Immature natural killer cell (primary cell): Measurements from ENCODE around the gene RGS6. TPM values are rescaled to one million over a fixed set of nuclear protein-coding genes. Genes with fewer than 3 reads are reported as not detected.

Experiments
- DNase-seq, 3 donors: peaks; one replicate each; pipeline ENCODE4 v3.0.0; 2022; ENCODE audit warnings: mixed read lengths in 1 of 3
- H3K27ac Mint-ChIP-seq, 6 donors: one replicate each; pipeline ENCODE4 v1.8.0; 2020; ENCODE audit warnings: mixed read lengths in 6 of 6, mild to moderate bottlenecking in 5 of 6, inconsistent platforms in 4 of 6, moderate library complexity in 3 of 6
- H3K27me3 Mint-ChIP-seq, 3 donors: one replicate each; pipeline ENCODE4 v1.8.0; 2020 to 2021; ENCODE audit warnings: low read depth in 3 of 3, mild to moderate bottlenecking in 3 of 3, mixed read lengths in 3 of 3, moderate library complexity in 3 of 3, inconsistent platforms in 1 of 3
- H3K36me3 Mint-ChIP-seq, 3 donors: one replicate each; pipeline ENCODE4 v1.8.0; 2020; ENCODE audit warnings: mixed read lengths in 3 of 3, inconsistent platforms in 2 of 3, mild to moderate bottlenecking in 2 of 3
- H3K4me1 Mint-ChIP-seq, 2 donors: one replicate each; pipeline ENCODE4 v1.8.0; 2020; ENCODE audit warnings: inconsistent platforms in 2 of 2, mild to moderate bottlenecking in 2 of 2, mixed read lengths in 2 of 2, moderate library complexity in 1 of 2
- H3K4me3 Mint-ChIP-seq, 5 donors: one replicate each; pipeline ENCODE4 v1.8.0; 2020; ENCODE audit warnings: mild to moderate bottlenecking in 5 of 5, mixed read lengths in 5 of 5, inconsistent platforms in 3 of 5, moderate library complexity in 3 of 5
- H3K9me3 Mint-ChIP-seq, 6 donors: one replicate each; pipeline ENCODE4 v1.8.0; 2020; ENCODE audit warnings: mild to moderate bottlenecking in 6 of 6, mixed read lengths in 6 of 6, inconsistent platforms in 4 of 6, moderate library complexity in 3 of 6
- polyA plus RNA-seq, 3 donors: library from polyadenylated mRNA; unstranded; fragments of 300-500 nt; fragmentation: Illumina TruSeq; gene quantifications; one replicate each; pipeline ENCODE4 v1.2.3, GENCODE V29; 2021

Gene RGS6
- polyA plus RNA-seq, 3 donors from 2014 or later, result 0.34 to 0.37 TPM; not detected in 1

DNA sequence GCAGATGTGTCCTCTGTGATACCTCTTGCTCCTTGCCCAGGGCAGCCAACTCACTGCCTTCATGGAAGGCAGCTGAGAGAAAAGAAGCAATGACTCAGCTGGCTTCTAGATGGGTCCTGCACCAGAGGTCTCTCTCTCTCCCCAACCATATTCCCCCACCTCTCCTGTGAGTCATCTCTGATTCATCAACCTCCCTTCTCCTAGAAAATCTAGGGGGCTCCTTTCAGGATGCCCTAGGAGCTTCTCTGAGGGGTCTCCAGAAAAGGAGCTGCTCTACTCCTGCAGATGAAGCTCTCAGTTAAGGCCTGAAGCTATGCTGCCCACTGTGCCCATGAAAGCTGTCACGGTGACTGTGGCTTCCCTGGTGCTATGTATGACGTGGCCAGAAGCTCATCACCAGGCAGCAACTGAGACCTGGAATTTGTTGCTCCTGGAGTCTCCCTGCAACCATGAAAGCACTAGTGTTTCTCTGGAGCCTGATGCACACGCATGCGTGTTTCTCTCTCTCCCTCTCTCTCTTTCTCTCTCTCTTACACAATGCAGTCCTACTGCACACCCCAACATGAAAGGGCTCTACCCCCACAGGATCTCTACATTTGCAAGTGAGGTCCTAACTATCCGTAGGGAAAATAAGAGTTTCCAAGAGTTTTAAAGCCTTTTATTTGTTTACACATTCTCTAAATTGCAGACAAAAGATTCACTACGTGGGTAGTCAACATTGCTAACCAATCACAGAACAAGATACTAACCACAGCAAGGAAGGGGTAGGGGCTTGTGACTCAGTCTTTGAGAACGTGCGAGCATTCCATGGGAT, 676.4 kb downstream of the RGS6 start:
- H3K27me3 Mint-ChIP-seq, result peaks cover 34 to 41% (median 36%) of the 10 kb centered on the region in 3 donors
- H3K9me3 Mint-ChIP-seq, result peaks cover 0 to 4% (median 0%) of the 10 kb centered on the region in 6 donors
- H3K36me3 Mint-ChIP-seq, result peaks cover 0 to 4% (median 0%) of the 10 kb centered on the region in 3 donors
- no peak overlapping the region for H3K4me3 Mint-ChIP-seq
- H3K4me1 Mint-ChIP-seq, result no peaks in the 10 kb centered on the region
- no peak for DNase-seq
- H3K27ac Mint-ChIP-seq, result no peak overlapping the region

DNA sequence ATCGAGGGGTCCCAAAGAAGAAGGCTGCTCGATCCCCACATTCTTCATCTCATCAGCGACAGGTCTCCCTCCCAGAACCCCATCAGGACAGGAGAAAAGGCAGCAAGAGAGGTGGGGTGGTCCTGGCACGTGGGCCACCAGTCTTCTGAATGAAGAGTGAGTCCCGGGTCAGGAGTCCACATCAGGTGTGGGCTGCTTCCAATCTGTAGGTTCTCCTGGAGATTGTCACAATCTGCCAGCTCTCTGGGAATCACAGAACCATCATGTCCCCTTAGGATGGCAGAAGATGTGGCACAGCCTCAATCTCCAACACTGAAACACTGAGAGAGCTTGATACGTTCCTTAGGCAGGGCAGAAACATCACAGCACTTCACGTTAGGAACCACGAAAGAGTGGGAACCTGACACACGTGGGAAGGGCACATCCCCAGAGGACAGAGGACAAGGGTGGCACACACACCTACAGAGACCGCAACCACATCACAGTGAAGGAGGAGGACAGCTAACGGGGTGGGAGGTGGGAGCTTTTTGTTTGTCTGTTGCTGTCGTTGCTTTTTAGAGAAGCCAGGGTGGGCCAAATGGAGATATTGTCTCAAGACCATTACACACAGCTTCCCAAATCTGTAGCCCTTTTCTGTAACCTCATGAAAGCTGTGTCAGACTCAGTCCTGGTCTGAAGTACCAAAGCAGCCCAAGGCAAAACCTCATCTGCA, 677.1 kb downstream of the RGS6 start:
- no peak overlapping the region for H3K4me3 Mint-ChIP-seq
- peaks cover 0 to 4% (median 0%) of the 10 kb centered on the region in 3 donors for H3K36me3 Mint-ChIP-seq
- no peak overlapping the region for H3K27ac Mint-ChIP-seq
- peaks cover 31 to 40% (median 36%) of the 10 kb centered on the region in 3 donors for H3K27me3 Mint-ChIP-seq
- H3K4me1 Mint-ChIP-seq, result no peaks in the 10 kb centered on the region
- no peak for DNase-seq
- H3K9me3 Mint-ChIP-seq, result peaks cover 0 to 3% (median 0%) of the 10 kb centered on the region in 6 donors

DNA sequence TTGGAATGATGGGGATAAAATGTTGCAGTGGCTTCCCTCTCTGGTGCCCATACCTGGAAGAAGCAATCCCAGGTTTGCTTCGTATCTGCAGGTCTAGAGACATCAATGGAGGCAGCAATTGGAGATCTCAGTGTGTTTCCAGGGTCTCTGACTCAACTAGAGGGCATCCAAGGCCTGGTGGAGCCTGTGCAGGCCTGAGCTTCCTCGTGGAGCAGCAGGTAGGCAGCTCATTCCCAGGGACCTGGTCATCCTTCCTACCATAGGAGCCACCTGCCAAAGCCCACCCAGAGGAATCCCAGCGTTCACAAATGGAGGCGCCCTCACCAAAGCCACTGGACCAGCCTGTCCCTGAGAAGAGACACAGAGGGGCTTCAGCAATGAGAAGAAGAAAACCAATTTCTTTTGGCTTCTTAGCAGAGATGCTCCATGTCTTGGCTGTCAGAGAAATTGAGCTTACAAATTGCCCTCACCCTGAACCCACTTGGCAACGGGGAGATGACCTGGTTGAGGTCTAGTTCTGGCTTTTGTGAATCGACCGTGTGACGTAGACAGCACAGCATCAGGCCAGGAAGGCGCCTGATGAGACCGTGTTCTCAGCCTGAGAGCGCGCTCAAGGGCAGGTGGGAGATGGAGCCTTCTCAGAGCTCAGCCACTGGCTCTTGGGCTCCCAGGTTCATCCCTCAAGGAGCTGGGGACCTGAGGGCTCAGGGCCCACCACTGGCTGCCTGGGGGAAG, 678.0 kb downstream of the RGS6 start:
- Mint-ChIP-seq H3K27me3 (peaks cover 29 to 36% (median 33%) of the 10 kb centered on the region in 3 donors), H3K9me3 (peaks cover 0 to 3% (median 0%) of the 10 kb centered on the region in 6 donors), H3K27ac (no peak overlapping the region), H3K4me1 (no peaks in the 10 kb centered on the region), H3K4me3 (no peak overlapping the region), H3K36me3 (peaks cover 0 to 4% (median 0%) of the 10 kb centered on the region in 3 donors)
- DNase-seq, result no peak

DNA sequence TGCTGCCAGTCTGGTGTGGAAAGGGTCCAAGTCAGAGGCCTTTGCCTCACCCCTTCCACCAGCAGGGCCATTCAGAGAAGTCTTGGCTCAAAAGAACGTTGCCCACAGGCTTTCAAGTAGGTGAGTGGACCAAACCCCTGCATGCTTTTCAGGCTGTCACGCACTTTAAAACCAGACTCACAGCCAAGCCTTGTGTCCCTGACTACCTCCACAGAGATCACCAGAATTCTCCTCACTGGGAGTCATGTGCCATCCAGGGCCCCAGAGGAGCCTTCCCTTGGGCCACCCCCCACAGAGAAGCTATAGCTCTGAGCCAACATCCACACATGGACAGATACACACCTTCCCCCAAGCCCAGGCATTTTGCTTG, 678.6 kb downstream of the RGS6 start:
- no peak for DNase-seq
- H3K4me1 Mint-ChIP-seq, result no peaks in the 10 kb centered on the region
- H3K9me3 Mint-ChIP-seq, result peaks cover 0 to 3% (median 0%) of the 10 kb centered on the region in 6 donors
- no peak overlapping the region for H3K27ac Mint-ChIP-seq
- H3K4me3 Mint-ChIP-seq, result no peak overlapping the region
- peaks cover 0 to 4% (median 0%) of the 10 kb centered on the region in 3 donors for H3K36me3 Mint-ChIP-seq
- H3K27me3 Mint-ChIP-seq, result peaks cover 29 to 35% (median 33%) of the 10 kb centered on the region in 3 donors

DNA sequence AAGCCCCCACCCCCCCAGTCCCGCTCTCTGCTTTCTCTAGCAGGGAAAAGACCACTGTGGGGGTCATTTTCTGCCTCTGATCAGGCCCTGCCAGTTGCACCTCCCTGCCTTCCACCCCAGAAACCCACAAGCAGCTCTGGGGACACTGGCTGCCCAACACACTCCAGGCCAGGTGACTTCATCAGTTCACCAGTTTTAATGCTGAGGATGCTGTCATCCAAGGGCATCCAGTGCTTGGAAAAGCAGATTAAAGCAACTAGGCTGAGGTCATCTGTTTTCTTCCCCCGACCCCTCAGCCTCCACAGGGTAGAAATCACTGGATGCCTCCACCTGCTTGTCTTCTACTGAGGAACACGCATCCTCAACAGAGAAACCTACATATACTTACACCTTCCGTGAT, 679.3 kb downstream of the RGS6 start:
- peaks cover 0 to 4% (median 0%) of the 10 kb centered on the region in 3 donors for H3K36me3 Mint-ChIP-seq
- DNase-seq, result no peak
- H3K27me3 Mint-ChIP-seq, result peaks cover 24 to 42% (median 33%) of the 10 kb centered on the region in 3 donors
- no peak overlapping the region for H3K27ac Mint-ChIP-seq
- H3K4me1 Mint-ChIP-seq, result peaks cover 0 to 3% of the 10 kb centered on the region in 2 donors
- peaks cover 0 to 3% (median 0%) of the 10 kb centered on the region in 6 donors for H3K9me3 Mint-ChIP-seq
- H3K4me3 Mint-ChIP-seq, result no peak overlapping the region

DNA sequence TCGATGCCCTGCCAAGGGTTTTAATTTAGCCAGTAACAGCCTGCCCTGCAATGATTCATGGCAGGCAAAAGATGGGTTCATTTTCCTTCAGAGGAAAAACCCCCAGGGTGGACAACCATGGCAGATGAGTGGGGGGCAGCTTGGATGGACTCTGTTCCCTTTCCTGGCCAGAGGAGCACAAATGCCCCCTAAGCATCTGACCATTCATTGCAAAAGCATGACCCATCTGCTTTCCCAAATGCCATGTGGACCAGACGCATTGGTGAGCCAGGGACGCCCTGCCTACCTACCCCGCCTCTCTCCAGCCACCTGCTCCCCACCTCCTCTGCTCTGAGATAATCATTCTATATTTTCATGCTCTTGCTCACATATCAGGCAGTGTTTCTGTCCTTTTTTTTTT, 679.8 kb downstream of the RGS6 start:
- Mint-ChIP-seq H3K9me3 (no peaks in the 10 kb centered on the region), H3K27ac (no peak overlapping the region), H3K36me3 (no peaks in the 10 kb centered on the region), H3K27me3 (peaks cover 24 to 37% (median 33%) of the 10 kb centered on the region in 3 donors), H3K4me3 (no peak overlapping the region), H3K4me1 (peaks cover 0 to 3% of the 10 kb centered on the region in 2 donors)
- DNase-seq, result no peak

DNA sequence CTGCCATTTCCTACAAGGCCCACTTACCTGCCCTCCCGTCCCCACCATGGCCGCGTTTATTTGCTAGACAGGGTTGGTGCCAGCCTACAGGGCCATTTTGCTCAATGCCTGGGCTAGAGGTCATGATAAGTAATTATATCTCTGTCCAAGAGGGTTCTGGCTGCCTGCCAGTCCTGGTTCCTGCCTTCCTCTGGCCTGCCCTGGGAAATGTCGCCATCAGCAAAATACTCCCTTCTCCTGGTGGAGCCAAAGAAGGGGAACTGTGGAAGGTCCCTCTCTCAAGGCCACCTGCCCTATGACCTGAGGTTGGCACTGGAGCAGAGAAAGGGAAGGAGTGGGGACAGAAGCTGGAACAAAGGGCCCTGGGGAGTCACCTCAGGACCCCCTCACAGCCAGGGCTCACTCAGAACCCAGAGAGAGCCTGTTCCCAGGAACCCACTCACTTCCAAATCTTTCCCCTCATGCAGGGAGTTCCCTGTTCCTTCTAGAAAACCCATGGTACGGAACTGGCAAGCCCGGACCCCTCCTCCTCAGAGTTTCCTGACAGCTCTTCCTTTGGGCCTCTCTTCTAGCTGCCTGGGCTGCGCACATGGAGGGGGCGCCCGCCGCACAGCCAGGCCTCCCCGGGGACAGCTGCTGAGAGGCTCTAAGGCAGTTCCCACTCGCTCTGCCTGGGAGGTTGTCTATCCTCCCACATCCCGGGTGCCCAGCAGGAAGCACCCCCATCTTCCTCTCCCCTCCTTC, 681.2 kb downstream of the RGS6 start:
- no peaks in the 10 kb centered on the region for H3K36me3 Mint-ChIP-seq
- no peak for DNase-seq
- no peak overlapping the region for H3K27ac Mint-ChIP-seq
- no peak overlapping the region for H3K4me3 Mint-ChIP-seq
- H3K27me3 Mint-ChIP-seq, result peaks cover 21 to 37% (median 32%) of the 10 kb centered on the region in 3 donors
- peaks cover 0 to 3% of the 10 kb centered on the region in 2 donors for H3K4me1 Mint-ChIP-seq
- no peaks in the 10 kb centered on the region for H3K9me3 Mint-ChIP-seq

DNA sequence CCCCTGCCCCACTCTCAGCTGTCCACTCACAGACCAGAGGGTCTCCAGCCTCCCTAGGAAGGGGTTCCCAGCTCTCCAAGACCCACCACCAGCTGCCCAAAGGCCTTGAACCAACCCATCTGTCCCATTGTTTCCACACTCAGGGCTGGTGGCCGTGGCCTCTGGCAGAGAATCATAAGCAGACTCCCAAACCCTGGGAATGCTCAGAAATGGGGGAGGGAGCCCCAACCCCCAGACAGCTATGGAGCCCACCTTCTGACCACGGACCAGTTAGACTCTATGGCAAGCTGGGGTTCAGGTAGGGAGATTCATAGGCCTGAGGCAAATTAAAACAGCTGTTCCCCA, 681.7 kb downstream of the RGS6 start:
- DNase-seq, result no peak
- Mint-ChIP-seq H3K4me1 (peaks cover 0 to 3% of the 10 kb centered on the region in 2 donors), H3K27ac (no peak overlapping the region), H3K36me3 (no peaks in the 10 kb centered on the region), H3K9me3 (no peaks in the 10 kb centered on the region), H3K27me3 (peaks cover 17 to 34% (median 28%) of the 10 kb centered on the region in 3 donors), H3K4me3 (no peak overlapping the region)

DNA sequence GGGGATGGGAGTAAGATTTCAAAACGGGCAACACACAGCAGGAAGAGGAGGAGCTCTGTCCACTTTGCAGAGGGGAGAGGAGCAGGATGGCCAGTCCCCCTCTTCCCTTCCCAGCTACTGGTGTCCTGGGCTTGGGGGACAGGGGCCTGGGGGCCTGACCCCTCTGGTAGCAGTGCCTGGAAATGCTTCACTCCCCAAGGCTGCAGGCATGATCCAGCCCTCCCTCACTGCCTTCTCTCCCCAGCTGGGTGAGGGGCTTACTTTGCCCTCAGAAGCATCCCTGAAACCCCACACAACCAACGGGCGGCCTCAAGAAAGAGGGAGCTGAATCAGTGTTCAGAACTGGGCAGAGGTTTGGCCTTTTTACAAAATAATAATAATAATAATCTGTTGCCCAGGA, 682.1 kb downstream of the RGS6 start:
- Mint-ChIP-seq H3K36me3 (no peaks in the 10 kb centered on the region), H3K4me1 (peaks cover 0 to 3% of the 10 kb centered on the region in 2 donors), H3K4me3 (no peak overlapping the region), H3K27ac (no peak overlapping the region), H3K9me3 (no peaks in the 10 kb centered on the region), H3K27me3 (peaks cover 14 to 31% (median 24%) of the 10 kb centered on the region in 3 donors)
- DNase-seq, result no peak

DNA sequence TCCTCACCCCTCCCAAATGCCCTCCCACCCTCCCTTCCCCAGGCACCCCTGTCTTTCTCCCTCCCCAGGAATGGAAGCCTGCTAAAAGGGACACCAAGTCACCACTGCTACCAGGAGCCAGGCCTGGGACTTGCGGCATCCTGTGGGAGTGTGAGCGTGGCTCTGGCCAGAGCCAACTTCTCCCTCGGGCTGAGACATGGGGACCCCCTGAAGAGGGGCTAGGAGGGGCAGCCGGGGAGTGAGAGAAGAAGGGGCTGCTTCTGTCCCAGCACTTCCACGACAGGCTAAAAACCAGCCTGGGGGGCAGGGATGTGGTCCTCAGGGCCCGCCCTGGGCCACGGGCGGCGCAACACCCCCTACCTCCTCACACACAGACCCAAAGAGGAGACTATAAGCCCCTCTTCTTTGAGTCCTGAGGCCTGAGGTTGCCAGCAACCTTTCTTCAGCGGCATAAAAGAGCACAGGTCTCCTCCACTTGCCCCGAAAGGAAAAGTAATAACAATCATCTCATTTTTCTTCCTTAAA, 682.7 kb downstream of the RGS6 start:
- H3K36me3 Mint-ChIP-seq, result no peaks in the 10 kb centered on the region
- no peak overlapping the region for H3K27ac Mint-ChIP-seq
- H3K9me3 Mint-ChIP-seq, result no peaks in the 10 kb centered on the region
- peaks cover 0 to 3% of the 10 kb centered on the region in 2 donors for H3K4me1 Mint-ChIP-seq
- DNase-seq, result no peak
- no peak overlapping the region for H3K4me3 Mint-ChIP-seq
- H3K27me3 Mint-ChIP-seq, result peaks cover 12 to 29% (median 19%) of the 10 kb centered on the region in 3 donors

DNA sequence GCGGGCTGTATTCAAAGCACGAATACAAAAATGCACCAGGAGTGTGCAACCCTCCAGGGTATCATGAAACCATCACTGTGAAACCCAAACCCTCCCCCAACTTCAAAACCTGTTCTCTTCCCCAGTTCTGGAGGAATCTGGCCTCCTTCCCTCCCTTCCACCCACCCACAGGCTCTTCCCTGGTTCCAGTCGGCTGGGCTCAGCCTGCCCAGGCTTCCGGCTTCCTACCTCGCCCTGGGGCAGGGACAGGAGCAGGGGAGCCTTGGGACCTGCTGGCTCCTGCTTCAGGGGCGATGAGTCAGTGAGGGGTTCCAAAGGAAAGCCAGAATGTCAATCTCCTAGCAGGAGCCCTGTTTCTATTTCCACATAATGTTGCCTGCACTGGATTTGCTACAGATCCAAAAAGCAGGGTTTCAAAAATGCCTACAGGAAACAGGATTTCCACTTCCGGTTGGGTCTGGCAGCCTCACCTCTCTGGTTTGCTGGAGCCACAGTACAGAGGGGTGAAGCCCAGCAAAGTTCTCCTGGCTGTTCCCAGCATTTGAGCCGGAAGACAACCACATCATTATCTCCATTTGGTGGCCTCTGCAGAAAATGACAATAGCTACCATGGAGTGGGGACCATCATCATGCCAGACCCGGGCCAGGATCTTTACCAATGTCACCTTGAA, 683.4 kb downstream of the RGS6 start:
- Mint-ChIP-seq H3K27ac (no peak overlapping the region), H3K36me3 (no peaks in the 10 kb centered on the region), H3K4me3 (no peak overlapping the region), H3K4me1 (peaks cover 0 to 3% of the 10 kb centered on the region in 2 donors), H3K9me3 (no peaks in the 10 kb centered on the region), H3K27me3 (peaks cover 7 to 25% (median 16%) of the 10 kb centered on the region in 3 donors)
- no peak for DNase-seq
